Neural progenitor cell (in vitro differentiated cells): Measurements from ENCODE around the gene NBEA. TPM values are rescaled to one million over a fixed set of nuclear protein-coding genes. Genes with fewer than 3 reads are reported as not detected.
A peak's percentile ranks its signal among the peaks of the same experiment; 100 is the strongest.

ENCODE experiments used
- DNase-seq: peaks from one replicate; pipeline ENCODE4 v3.0.0-alpha.2; 2016; ENCODE audit warnings: low spot score
- H2AFZ ChIP-seq: fragments of 200-600 bp; sonication (generic); replicated peaks from 2 replicates; pipeline ENCODE4 v1.6.1; 2016; ENCODE audit warnings: antibody characterized with exemption
- H3F3A ChIP-seq: fragments of 200-600 bp; sonication (generic); 2 replicates; pipeline ENCODE4 v1.6.1; 2016; ENCODE audit warnings: antibody characterized with exemption, low read depth
- H3K27ac ChIP-seq: fragments of 200-600 bp; sonication (generic); 2 replicates; pipeline ENCODE4 v1.5.1; 2016; ENCODE audit warnings: mild to moderate bottlenecking
- H3K27me3 ChIP-seq: fragments of 200-600 bp; sonication (generic); 2 replicates; pipeline ENCODE4 v1.6.1; 2016; ENCODE audit warnings: mild to moderate bottlenecking, moderate library complexity
- H3K36me3 ChIP-seq: fragments of 200-600 bp; sonication (generic); 2 replicates; pipeline ENCODE4 v1.5.1; 2016
- H3K4me1 ChIP-seq: fragments of 200-600 bp; sonication (generic); 2 replicates; pipeline ENCODE4 v1.6.1; 2016; ENCODE audit warnings: mixed run types
- H3K4me2 ChIP-seq: fragments of 200-600 bp; sonication (generic); 2 replicates; pipeline ENCODE4 v1.6.1; 2016
- H3K4me3 ChIP-seq: fragments of 200-600 bp; sonication (generic); 2 replicates; pipeline ENCODE4 v1.5.1; 2016
- H3K79me2 ChIP-seq: fragments of 200-600 bp; sonication (generic); 2 replicates; pipeline ENCODE4 v1.6.1; 2016; ENCODE audit warnings: low read depth
- H3K9ac ChIP-seq: fragments of 200-600 bp; sonication (generic); 2 replicates; pipeline ENCODE4 v1.6.1; 2016
- H3K9me3 ChIP-seq: fragments of 200-600 bp; sonication (generic); 2 replicates; pipeline ENCODE4 v1.5.1; 2016; ENCODE audit warnings: low read depth
- H4K20me1 ChIP-seq: fragments of 200-600 bp; sonication (generic); 2 replicates; pipeline ENCODE4 v1.6.1; 2016; ENCODE audit warnings: low read depth
- H3K27ac Mint-ChIP-seq: 3 replicates; pipeline ENCODE4 v1.8.0; 2021; ENCODE audit warnings: mixed read lengths
- H3K27me3 Mint-ChIP-seq: 2 replicates; pipeline ENCODE4 v1.8.0; 2022; ENCODE audit warnings: low read depth, mild to moderate bottlenecking, inconsistent platforms, moderate library complexity, mixed read lengths; ENCODE audit not compliant: insufficient read depth
- H3K36me3 Mint-ChIP-seq: 3 replicates; pipeline ENCODE4 v1.8.0; 2021; ENCODE audit warnings: mixed read lengths
- H3K4me1 Mint-ChIP-seq: 3 replicates; pipeline ENCODE4 v1.8.0; 2021; ENCODE audit warnings: mixed read lengths
- H3K4me3 Mint-ChIP-seq: 3 replicates; pipeline ENCODE4 v1.8.0; 2021; ENCODE audit warnings: mild to moderate bottlenecking, moderate library complexity, mixed read lengths
- H3K9me3 Mint-ChIP-seq: 3 replicates; pipeline ENCODE4 v1.8.0; 2020; ENCODE audit warnings: mixed read lengths
- CTCF ChIP-seq: fragments of 200-600 bp; sonication (generic); IDR thresholded peaks from 2 replicates; pipeline ENCODE4 v1.5.1; 2017; ENCODE audit warnings: antibody characterized with exemption, mild to moderate bottlenecking
- EZH2 ChIP-seq: fragments of 200-600 bp; sonication (generic); IDR thresholded peaks from 2 replicates; pipeline ENCODE4 v1.6.1; 2017; ENCODE audit warnings: antibody characterized with exemption, mild to moderate bottlenecking, moderate library complexity
- EZH2phosphoT487 ChIP-seq: fragments of 200-600 bp; sonication (generic); IDR thresholded peaks from 2 replicates; pipeline ENCODE4 v1.6.1; 2017; ENCODE audit warnings: antibody characterized with exemption
- total RNA-seq: library from RNA; depleted of rRNA; stranded (reverse); fragments of >200 nt; gene quantifications from 2 replicates; pipeline ENCODE4 v1.2.3, GENCODE V29; 2015; ENCODE audit warnings: low replicate concordance

Gene NBEA
- total RNA-seq, 1 donor from 2014 or later, result 31.0 TPM

GRCh38 chr13:35293579-35294226 lies 351.6 kb downstream of the NBEA start:
- Histone ChIP-seq H2AFZ (no peak overlapping the region), H3K9ac (no peak overlapping the region), H3F3A (no peaks in the 10 kb centered on the region), H4K20me1 (no peaks in the 10 kb centered on the region), H3K27ac (no peak overlapping the region), H3K4me1 (no peaks in the 10 kb centered on the region), H3K36me3 (no peaks in the 10 kb centered on the region), H3K4me3 (no peak overlapping the region), H3K9me3 (no peaks in the 10 kb centered on the region), H3K27me3 (no peaks in the 10 kb centered on the region), H3K79me2 (no peaks in the 10 kb centered on the region), H3K4me2 (no peak overlapping the region)
- Mint-ChIP-seq H3K27ac (no peak overlapping the region), H3K36me3 (no peaks in the 10 kb centered on the region), H3K9me3 (no peaks in the 10 kb centered on the region), H3K4me1 (no peaks in the 10 kb centered on the region), H3K27me3 (no peaks in the 10 kb centered on the region), H3K4me3 (no peak overlapping the region)
- no peak for TF ChIP-seq EZH2
- TF ChIP-seq CTCF, result no peak
- TF ChIP-seq EZH2phosphoT487, result no peak
- DNase-seq, result no peak

GRCh38 chr13:35309706-35310105 lies 367.6 kb downstream of the NBEA start:
- Histone ChIP-seq H2AFZ (no peak overlapping the region), H3K27ac (peak overlapping the region; percentile 37), H3K4me2 (no peak overlapping the region), H3K79me2 (no peaks in the 10 kb centered on the region), H3K36me3 (no peaks in the 10 kb centered on the region), H3K4me3 (no peak overlapping the region), H3F3A (no peaks in the 10 kb centered on the region), H3K9ac (no peak overlapping the region), H3K4me1 (no peaks in the 10 kb centered on the region), H3K27me3 (no peaks in the 10 kb centered on the region), H4K20me1 (no peaks in the 10 kb centered on the region), H3K9me3 (no peaks in the 10 kb centered on the region)
- Mint-ChIP-seq H3K27me3 (no peaks in the 10 kb centered on the region), H3K9me3 (no peaks in the 10 kb centered on the region), H3K36me3 (no peaks in the 10 kb centered on the region), H3K4me3 (no peak overlapping the region), H3K27ac (no peak overlapping the region), H3K4me1 (no peaks in the 10 kb centered on the region)
- no peak for TF ChIP-seq EZH2
- no peak for TF ChIP-seq CTCF
- TF ChIP-seq EZH2phosphoT487, result no peak
- DNase-seq, result no peak

- peaks cover 10% of the 10 kb centered on the region for H3K9me3 Mint-ChIP-seq
- no peaks in the 10 kb centered on the region for H3K4me1 Mint-ChIP-seq
- no peaks in the 10 kb centered on the region for H3K4me1 ChIP-seq
- H3K9ac ChIP-seq, result no peak overlapping the region
- no peak for TF ChIP-seq EZH2
- no peak for TF ChIP-seq EZH2phosphoT487
- no peak for TF ChIP-seq CTCF
- no peaks in the 10 kb centered on the region for H3K9me3 ChIP-seq
- no peak overlapping the region for H3K4me2 ChIP-seq
- peaks cover 9% of the 10 kb centered on the region for H3K36me3 Mint-ChIP-seq
- no peak overlapping the region for H3K27ac Mint-ChIP-seq
- H3K4me3 Mint-ChIP-seq, result no peak overlapping the region
- H2AFZ ChIP-seq, result no peak overlapping the region
- no peak overlapping the region for H3K4me3 ChIP-seq
- H3K36me3 ChIP-seq, result no peaks in the 10 kb centered on the region
- H3K27me3 Mint-ChIP-seq, result no peaks in the 10 kb centered on the region
- DNase-seq, result no peak
- no peaks in the 10 kb centered on the region for H3F3A ChIP-seq
- no peak overlapping the region for H3K27ac ChIP-seq
- H3K27me3 ChIP-seq, result no peaks in the 10 kb centered on the region
- no peaks in the 10 kb centered on the region for H3K79me2 ChIP-seq
- no peaks in the 10 kb centered on the region for H4K20me1 ChIP-seq
Measured at GRCh38 chr13:35332134-35332533, 390.1 kb downstream of the NBEA start.
